Measurements from ENCODE around the gene TNS1. TPM values are rescaled to one million over a fixed set of nuclear protein-coding genes. Genes with fewer than 3 reads are reported as not detected.

TNS1 gene
- total and polyA plus RNA-seq, 8 donors: 38.5 to 166 (median 102) TPM

- ATAC-seq (no peak), DNase-seq (no peak), FAIRE-seq (no peak)
- no peaks in the 10 kb centered on the region for H3K27me3 ChIP-seq
- no peaks in the 10 kb centered on the region for H3K9me3 ChIP-seq
- WGBS, 2 donors: 92 to 96% methylated on average over 4 of the region's 4 CpGs
- H3K36me3 ChIP-seq: no peaks in the 10 kb centered on the region
- H3K27ac ChIP-seq: no peak overlapping the region
- peaks cover 0 to 7% (median 6%) of the 10 kb centered on the region in 3 donors for H3K4me1 ChIP-seq
- no peak for TF ChIP-seq CTCF (IDR thresholded peaks at IDR 0.05)
- H3K4me3 ChIP-seq: no peak overlapping the region
- intact Hi-C loops (cut with DNase I): no loop called here
Measured at GRCh38 chr2:218006741-218007140, 3.9 kb upstream of the TNS1 start.

- Histone ChIP-seq H3K27me3 (no peaks in the 10 kb centered on the region), H3K9me3 (no peaks in the 10 kb centered on the region), H3K4me1 (peaks cover 0 to 12% (median 6%) of the 10 kb centered on the region in 3 donors), H3K36me3 (no peaks in the 10 kb centered on the region), H3K4me3 (no peak overlapping the region), H3K27ac (no peak overlapping the region)
- ATAC-seq: no peak
- intact Hi-C loops (cut with DNase I): no loop called here
- no peak for DNase-seq
- no peak for TF ChIP-seq CTCF (IDR thresholded peaks at IDR 0.05)
- WGBS, 2 donors: 88 to 89% methylated on average over 3 of the region's 3 CpGs
- no peak for FAIRE-seq
Measured at GRCh38 chr2:218005486-218005885, 2.7 kb upstream of the TNS1 start.

GRCh38 chr2:218005028-218005427 lies 2.2 kb upstream of the TNS1 start:
- no peak overlapping the region for H3K27ac ChIP-seq
- 91% methylated on average over 4 of the region's 4 CpGs for WGBS, 2 donors
- FAIRE-seq: no peak

GRCh38 chr2:218003981-218004419 lies 1.2 kb upstream of the TNS1 start:
- Histone ChIP-seq H3K36me3 (no peaks in the 10 kb centered on the region), H3K27ac (peak overlapping the region; percentile 70 to 81 (median 78)), H3K9me3 (no peaks in the 10 kb centered on the region), H3K4me1 (peaks cover 0 to 24% (median 12%) of the 10 kb centered on the region in 3 donors), H3K4me3 (no peak overlapping the region), H3K27me3 (no peaks in the 10 kb centered on the region)
- 27 to 32% methylated on average over 6 of the region's 6 CpGs for WGBS, 2 donors
- intact Hi-C loops (cut with DNase I): no loop called here
- no peak for FAIRE-seq
- ATAC-seq: peak; percentile 72 to 81 (median 74)
- no peak for TF ChIP-seq CTCF (IDR thresholded peaks at IDR 0.05)
- peak in 5 of 6 donors; percentile 74 to 86 (median 78) for DNase-seq

More at GRCh38 chr2:218005028-218005427, 2.2 kb upstream of the TNS1 start:
- H3K4me3 ChIP-seq: no peak overlapping the region
- peaks cover 0 to 16% (median 6%) of the 10 kb centered on the region in 3 donors for H3K4me1 ChIP-seq
- H3K9me3 ChIP-seq: no peaks in the 10 kb centered on the region
- intact Hi-C loops (cut with DNase I): no loop called here
- H3K27me3 ChIP-seq: no peaks in the 10 kb centered on the region
- DNase-seq (peak in 1 of 6 donors; percentile 45), ATAC-seq (no peak)
- no peaks in the 10 kb centered on the region for H3K36me3 ChIP-seq
- no peak for TF ChIP-seq CTCF (IDR thresholded peaks at IDR 0.05)

GRCh38 chr2:218003281-218003944 lies 618 bp upstream of the TNS1 start:
- H3K36me3 ChIP-seq: no peaks in the 10 kb centered on the region
- H3K27me3 ChIP-seq: no peaks in the 10 kb centered on the region
- H3K4me3 ChIP-seq: peak overlapping the region in 3 of 4 donors; percentile 55 to 63 (median 62)
- intact Hi-C loops (cut with DNase I): no loop called here
- FAIRE-seq: no peak
- peaks cover 0 to 26% (median 18%) of the 10 kb centered on the region in 3 donors for H3K4me1 ChIP-seq
- 24 to 28% methylated on average over 11 of the region's 11 CpGs for WGBS, 2 donors
- TF ChIP-seq CTCF (IDR thresholded peaks at IDR 0.05): no peak
- H3K27ac ChIP-seq: peak overlapping the region; percentile 70 to 81 (median 78)
- ATAC-seq: peak; percentile 43 to 55 (median 50)
- DNase-seq: peak in 3 of 6 donors; percentile 57 to 77 (median 71)
- H3K9me3 ChIP-seq: no peaks in the 10 kb centered on the region

Data from pancreas (tissue), 10 donors.